Activated T-helper 9 cell treated with anti-CD3 and anti-CD28 coated beads, Interleukin-2, amount 50 U/mL, for 16 hours (primary cell): ENCODE measurements around the gene BRINP2.
"Not testable (repeated sequence)": the region's sequence is repeated elsewhere in the genome, so short reads cannot be mapped to it uniquely, and the experiment has no call there.

Source experiments
- DNase-seq: peaks from one replicate; pipeline ENCODE4 v3.0.0-alpha.2; 2020; ENCODE audit warnings: low read depth

BRINP2 gene

DNA sequence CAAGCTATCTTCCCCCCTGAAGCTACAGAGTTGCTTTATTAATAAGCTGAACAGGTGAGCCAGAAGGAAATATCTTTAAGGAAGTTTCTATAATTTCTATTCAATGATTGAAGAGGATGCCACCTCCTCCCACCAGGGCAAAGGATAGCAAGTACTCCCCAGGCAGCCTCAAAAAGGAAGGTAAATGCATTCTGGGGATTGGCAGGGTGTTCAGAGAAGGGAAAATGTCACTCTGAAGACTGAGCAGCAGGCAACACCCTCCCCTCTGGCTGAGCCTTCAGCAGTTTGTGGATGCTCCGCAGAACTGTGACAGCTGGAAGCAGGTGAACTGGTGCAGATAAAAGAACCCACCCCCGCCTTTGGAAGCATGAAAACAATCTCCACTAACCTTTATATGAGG, 140.8 kb downstream of the BRINP2 start:
- DNase-seq, result no peak

DNA sequence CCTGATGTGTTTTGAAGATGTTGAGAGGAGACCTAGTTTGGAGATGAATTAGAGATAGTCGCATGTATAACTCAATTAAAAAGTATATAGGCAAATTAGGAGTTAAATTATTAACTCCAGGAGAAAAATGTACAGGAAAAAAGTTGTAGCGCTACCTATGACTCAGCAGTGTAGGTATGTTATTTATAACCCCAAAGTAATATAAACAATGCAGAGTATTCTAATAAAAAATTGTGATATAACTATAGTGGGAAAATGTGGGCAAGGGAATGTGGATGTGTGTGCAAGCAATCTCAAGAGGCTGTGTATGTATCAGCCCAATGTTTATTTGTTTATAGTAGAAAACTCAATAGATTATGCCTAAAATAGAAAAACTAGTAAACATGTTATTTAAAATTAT, 144.5 kb downstream of the BRINP2 start:
- no peak for DNase-seq

DNA sequence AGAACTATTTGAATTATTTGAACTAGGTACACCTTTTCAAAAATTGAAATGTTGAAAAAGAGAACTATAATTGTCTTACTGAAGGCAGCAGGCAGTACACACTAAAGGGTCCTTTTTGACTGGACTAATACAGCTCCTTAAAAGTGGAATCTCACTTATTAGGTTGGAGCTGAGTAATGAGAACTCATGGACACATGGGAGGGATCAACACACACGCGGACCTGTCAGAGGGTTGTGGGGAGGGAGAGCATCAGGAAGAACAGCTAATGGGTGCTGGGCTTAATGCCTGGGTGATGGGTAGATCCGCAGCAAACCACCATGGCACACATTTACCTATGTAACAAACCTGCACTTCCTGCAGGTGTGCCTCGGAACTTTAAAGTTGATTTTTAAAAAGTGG, 145.0 kb downstream of the BRINP2 start:
- no peak for DNase-seq

DNA sequence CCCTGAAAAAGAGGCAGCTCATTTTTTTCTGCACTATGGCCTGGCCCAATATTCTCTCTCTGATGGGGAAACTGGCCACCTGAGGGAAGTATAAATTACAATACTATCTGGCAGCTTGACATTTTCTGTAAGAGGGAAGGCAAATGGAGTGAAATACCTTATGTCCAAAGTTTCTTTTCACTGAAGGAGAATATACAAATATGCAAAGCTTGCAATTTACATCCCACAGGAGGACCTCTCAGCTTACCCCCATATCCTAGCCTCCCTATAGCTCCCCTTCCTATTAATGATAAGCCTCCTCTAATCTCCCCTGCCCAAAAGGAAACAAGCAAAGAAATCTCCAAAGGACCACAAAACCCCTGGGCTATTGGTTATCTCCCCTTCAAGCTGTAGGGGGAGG, 150.7 kb downstream of the BRINP2 start:
- not testable (repeated sequence) for DNase-seq

DNA sequence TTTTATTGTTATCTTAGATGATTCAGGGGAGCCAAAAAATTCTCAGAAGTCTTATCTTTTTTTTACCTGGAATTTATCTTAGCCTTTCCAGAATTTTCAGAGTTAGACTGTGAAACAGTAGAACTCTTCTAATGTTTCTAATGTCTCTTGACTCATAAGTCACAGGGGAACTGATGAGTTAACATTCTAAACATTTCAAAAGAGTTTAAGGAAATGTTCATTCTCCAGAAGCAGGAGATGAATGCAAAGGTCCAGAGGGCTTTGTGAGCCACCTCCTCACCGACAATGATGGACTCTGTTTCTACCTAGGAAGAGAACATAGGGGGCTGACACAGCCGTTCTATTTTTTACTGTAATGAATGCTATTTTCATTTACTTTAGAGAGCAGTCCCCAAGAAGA, 157.5 kb downstream of the BRINP2 start:
- no peak for DNase-seq

DNA sequence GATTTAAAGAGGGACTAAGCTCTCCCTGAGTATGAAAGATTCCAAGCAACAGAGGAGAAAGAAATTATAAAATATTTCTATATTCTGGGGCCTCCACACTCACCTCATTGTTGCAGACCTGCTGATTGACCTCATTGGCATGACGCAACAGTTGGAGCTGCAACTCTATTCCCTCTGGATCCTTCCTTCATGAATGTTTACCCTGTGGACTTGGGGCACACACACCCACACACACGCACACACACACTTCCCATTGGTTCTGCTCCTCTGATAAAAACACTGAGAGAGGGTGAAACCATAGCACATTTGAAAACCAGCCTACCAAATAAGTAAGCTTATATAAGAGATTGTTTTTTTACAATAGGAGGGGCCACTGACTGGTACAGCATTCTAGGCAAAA, 159.1 kb downstream of the BRINP2 start:
- no peak for DNase-seq
